Astrocyte (in vitro differentiated cells and primary cell): Measurements from ENCODE around the gene ASIC4. TPM values are rescaled to one million over a fixed set of nuclear protein-coding genes. Genes with fewer than 3 reads are reported as not detected.

Source experiments
- DNase-seq: peaks from one replicate; pipeline ENCODE4 v3.0.0-alpha.2; 2010; ENCODE audit warnings: low read depth
- FAIRE-seq: peaks from 2 replicates; lab custom pipeline; 2011; peaks lifted over from hg19 to GRCh38; lab: Jason Lieb, UNC
- H2AFZ ChIP-seq: 2 replicates; pipeline ENCODE4 v1.6.0; 2012; ENCODE audit warnings: low read depth, low read length, inconsistent platforms
- H3K27ac ChIP-seq: 2 replicates; pipeline ENCODE4 v1.5.1; 2011; ENCODE audit warnings: low read depth, low read length, inconsistent platforms
- H3K27me3 ChIP-seq: 2 replicates; pipeline ENCODE4 v1.6.0; 2011; ENCODE audit warnings: low read length, inconsistent platforms; ENCODE audit not compliant: insufficient read depth
- H3K36me3 ChIP-seq: 2 replicates; pipeline ENCODE4 v1.5.1; 2011; ENCODE audit warnings: low read length, inconsistent platforms; ENCODE audit not compliant: insufficient read depth
- H3K4me1 ChIP-seq: 2 replicates; pipeline ENCODE4 v1.5.1; 2011; ENCODE audit warnings: low read length, inconsistent platforms; ENCODE audit not compliant: insufficient read depth
- H3K4me2 ChIP-seq: 2 replicates; pipeline ENCODE4 v1.6.0; 2012; ENCODE audit warnings: low read length, inconsistent platforms
- H3K4me3 ChIP-seq: 2 replicates; pipeline ENCODE4 v1.5.1; 2011; ENCODE audit warnings: low read depth, mild to moderate bottlenecking, low read length, inconsistent platforms; ENCODE audit not compliant: insufficient read depth
- H3K79me2 ChIP-seq: 2 replicates; pipeline ENCODE4 v1.6.0; 2012; ENCODE audit warnings: mild to moderate bottlenecking, low read length, inconsistent platforms; ENCODE audit not compliant: insufficient read depth
- H3K9ac ChIP-seq: 2 replicates; pipeline ENCODE4 v1.6.0; 2012; ENCODE audit warnings: mild to moderate bottlenecking, low read length, inconsistent platforms
- H3K9me3 ChIP-seq: 2 replicates; pipeline ENCODE4 v1.5.1; 2012; ENCODE audit warnings: low read depth, mild to moderate bottlenecking, low read length, inconsistent platforms; ENCODE audit not compliant: insufficient read depth
- H4K20me1 ChIP-seq: 2 replicates; pipeline ENCODE4 v1.6.0; 2012; ENCODE audit warnings: low read length, inconsistent platforms; ENCODE audit not compliant: insufficient read depth
- H3K27ac Mint-ChIP-seq: one replicate; pipeline ENCODE4 v1.8.0; 2021; ENCODE audit warnings: mild to moderate bottlenecking, mixed read lengths; ENCODE audit not compliant: unreplicated experiment
- H3K27me3 Mint-ChIP-seq: one replicate; pipeline ENCODE4 v1.8.0; 2021; ENCODE audit warnings: low read depth, mixed read lengths; ENCODE audit not compliant: unreplicated experiment
- H3K36me3 Mint-ChIP-seq: one replicate; pipeline ENCODE4 v1.8.0; 2021; ENCODE audit warnings: low read depth, mixed read lengths; ENCODE audit not compliant: unreplicated experiment
- H3K4me1 Mint-ChIP-seq: one replicate; pipeline ENCODE4 v1.8.0; 2021; ENCODE audit warnings: low read depth, mixed read lengths; ENCODE audit not compliant: unreplicated experiment
- H3K4me3 Mint-ChIP-seq: one replicate; pipeline ENCODE4 v1.8.0; 2021; ENCODE audit warnings: mild to moderate bottlenecking, moderate library complexity, mixed read lengths; ENCODE audit not compliant: unreplicated experiment
- H3K9me3 Mint-ChIP-seq: one replicate; pipeline ENCODE4 v1.8.0; 2021; ENCODE audit warnings: mild to moderate bottlenecking, mixed read lengths; ENCODE audit not compliant: unreplicated experiment
- CTCF ChIP-seq: IDR thresholded peaks from 2 replicates; pipeline ENCODE4 v1.5.1; 2011; ENCODE audit warnings: low read depth, mild to moderate bottlenecking, inconsistent platforms, low read length, moderate library complexity; ENCODE audit not compliant: insufficient read depth
- EZH2 ChIP-seq: IDR thresholded peaks from 2 replicates; pipeline ENCODE4 v1.6.1; 2012; ENCODE audit warnings: mild to moderate bottlenecking, low read length, inconsistent platforms; ENCODE audit not compliant: insufficient read depth
- total RNA-seq: library from RNA; stranded (reverse); gene quantifications from 2 replicates; pipeline ENCODE4 v1.2.1, GENCODE V29; 2021

Gene ASIC4
- total RNA-seq, 1 donor from 2014 or later: 0.39 TPM

GRCh38 chr2:219566640-219567039, 52.4 kb downstream of the ASIC4 start:
- Mint-ChIP-seq H3K36me3 (peaks cover 35% of the 10 kb centered on the region), H3K9me3 (no peaks in the 10 kb centered on the region), H3K4me1 (peaks cover under 1% of the 10 kb centered on the region), H3K27me3 (no peaks in the 10 kb centered on the region), H3K27ac (no peak overlapping the region), H3K4me3 (no peak overlapping the region)
- Histone ChIP-seq H3K79me2 (peaks cover 10% of the 10 kb centered on the region), H3K27ac (no peak overlapping the region), H3K9ac (no peak overlapping the region), H3K4me1 (peaks cover 10% of the 10 kb centered on the region), H3K36me3 (peaks cover 8% of the 10 kb centered on the region), H3K4me3 (no peak overlapping the region), H3K27me3 (no peaks in the 10 kb centered on the region), H2AFZ (no peak overlapping the region), H3K9me3 (no peaks in the 10 kb centered on the region), H3K4me2 (no peak overlapping the region), H4K20me1 (peaks cover 29% of the 10 kb centered on the region)
- DNase-seq (no peak), FAIRE-seq (no peak)
- TF ChIP-seq EZH2 (no peak), CTCF (no peak)

DNA sequence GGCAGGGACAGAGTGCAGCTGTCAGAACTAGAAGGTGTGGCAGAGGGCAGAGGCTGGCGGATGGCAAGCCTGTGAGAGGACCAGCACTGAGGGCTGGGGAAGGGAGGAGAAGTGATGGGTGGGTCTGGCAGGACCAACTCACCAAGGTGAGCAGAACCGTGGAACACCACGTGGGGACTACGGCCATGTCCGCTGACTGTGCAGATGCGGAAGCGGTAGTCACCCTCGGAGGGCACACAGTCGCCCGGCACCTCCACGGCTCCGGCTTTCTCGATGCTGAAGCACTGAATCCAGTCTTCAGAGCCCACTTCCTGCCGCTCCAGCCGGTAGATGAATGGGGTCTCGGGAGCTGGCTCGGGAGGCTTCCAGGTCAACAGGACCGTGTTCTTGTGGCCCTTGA, 52.8 kb downstream of the ASIC4 start:
- H3K27me3 ChIP-seq: no peaks in the 10 kb centered on the region
- peaks cover 8% of the 10 kb centered on the region for H3K36me3 ChIP-seq
- Mint-ChIP-seq H3K36me3 (peaks cover 35% of the 10 kb centered on the region), H3K9me3 (no peaks in the 10 kb centered on the region), H3K27ac (no peak overlapping the region), H3K4me3 (no peak overlapping the region), H3K27me3 (no peaks in the 10 kb centered on the region), H3K4me1 (peaks cover 4% of the 10 kb centered on the region)
- no peaks in the 10 kb centered on the region for H3K9me3 ChIP-seq
- no peak overlapping the region for H2AFZ ChIP-seq
- H3K9ac ChIP-seq: no peak overlapping the region
- H3K4me3 ChIP-seq: no peak overlapping the region
- TF ChIP-seq CTCF: no peak
- no peak for TF ChIP-seq EZH2
- H3K4me2 ChIP-seq: no peak overlapping the region
- FAIRE-seq: no peak
- peaks cover 29% of the 10 kb centered on the region for H4K20me1 ChIP-seq
- peaks cover 10% of the 10 kb centered on the region for H3K79me2 ChIP-seq
- H3K4me1 ChIP-seq: peaks cover 15% of the 10 kb centered on the region
- no peak overlapping the region for H3K27ac ChIP-seq
- DNase-seq: no peak

DNA sequence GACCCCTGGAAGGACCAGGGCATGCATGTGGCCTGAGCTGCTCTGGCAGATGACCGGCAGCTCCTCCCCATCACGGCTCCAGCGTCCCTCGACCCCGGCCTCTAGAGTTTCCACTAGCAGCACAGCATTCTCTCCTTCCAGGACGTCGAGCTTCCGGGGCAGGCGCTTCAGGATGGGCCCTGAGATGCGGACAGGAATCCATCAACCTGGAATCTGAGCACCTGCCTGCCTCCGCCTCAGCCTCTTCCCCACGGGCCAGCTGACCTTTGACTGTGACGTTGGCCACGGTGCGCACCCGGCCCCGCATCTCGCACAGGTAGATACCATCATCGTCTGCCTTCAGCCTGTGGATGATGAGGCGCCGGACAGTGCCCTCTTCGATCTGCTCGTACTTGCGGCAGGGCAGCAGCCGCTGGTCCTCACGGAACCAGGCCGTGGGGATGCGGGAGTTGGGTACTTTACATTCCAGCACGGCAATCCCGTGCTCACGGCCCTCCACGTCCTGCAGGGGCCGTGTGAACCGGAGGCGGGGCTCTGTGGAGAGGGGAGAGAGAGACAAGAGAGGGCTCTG, 53.6 kb downstream of the ASIC4 start:
- H3K9me3 ChIP-seq: no peaks in the 10 kb centered on the region
- no peaks in the 10 kb centered on the region for H3K9me3 Mint-ChIP-seq
- no peak overlapping the region for H2AFZ ChIP-seq
- peaks cover 8% of the 10 kb centered on the region for H3K36me3 ChIP-seq
- no peak overlapping the region for H3K4me2 ChIP-seq
- no peak overlapping the region for H3K9ac ChIP-seq
- FAIRE-seq (no peak), DNase-seq (no peak)
- no peak overlapping the region for H3K27ac Mint-ChIP-seq
- H3K27ac ChIP-seq: no peak overlapping the region
- peaks cover 32% of the 10 kb centered on the region for H3K36me3 Mint-ChIP-seq
- no peak overlapping the region for H3K4me3 Mint-ChIP-seq
- H3K27me3 ChIP-seq: no peaks in the 10 kb centered on the region
- TF ChIP-seq CTCF: no peak
- TF ChIP-seq EZH2: no peak
- H3K79me2 ChIP-seq: peaks cover 10% of the 10 kb centered on the region
- H3K4me3 ChIP-seq: no peak overlapping the region
- H3K4me1 Mint-ChIP-seq: peaks cover 4% of the 10 kb centered on the region
- H4K20me1 ChIP-seq: peaks cover 29% of the 10 kb centered on the region
- H3K27me3 Mint-ChIP-seq: no peaks in the 10 kb centered on the region
- H3K4me1 ChIP-seq: peaks cover 15% of the 10 kb centered on the region
